Loucy (cell line): ENCODE data around the gene ERCC6L2.

Experiments
- H2AFZ ChIP-seq: fragments of 200-600 bp; sonication (generic); 2 replicates; pipeline ENCODE4 v1.6.0; 2016; ENCODE audit warnings: antibody characterized with exemption, mild to moderate bottlenecking, low read length, moderate library complexity
- H3F3A ChIP-seq: fragments of 200-600 bp; 2 replicates; pipeline ENCODE4 v1.6.0; 2016; ENCODE audit warnings: antibody characterized with exemption, low read depth, mild to moderate bottlenecking
- H3K27me3 ChIP-seq: fragments of 200-600 bp; sonication (generic); 2 replicates; pipeline ENCODE4 v1.6.1; 2014; ENCODE audit warnings: low read length, mild to moderate bottlenecking; ENCODE audit not compliant: insufficient read depth, poor library complexity, severe bottlenecking
- H3K36me3 ChIP-seq: fragments of 200-600 bp; sonication (generic); 2 replicates; pipeline ENCODE4 v1.6.1; 2016; ENCODE audit warnings: low read length; ENCODE audit not compliant: insufficient read depth
- H3K4me1 ChIP-seq: fragments of 200-600 bp; sonication (generic); 2 replicates; pipeline ENCODE4 v1.5.1; 2014; ENCODE audit warnings: low read length, mild to moderate bottlenecking; ENCODE audit not compliant: insufficient read depth, poor library complexity, severe bottlenecking
- H3K4me2 ChIP-seq: fragments of 200-600 bp; sonication (generic); 2 replicates; pipeline ENCODE4 v1.6.0; 2014; ENCODE audit warnings: antibody characterized with exemption, low read length, low read depth, mild to moderate bottlenecking; ENCODE audit not compliant: poor library complexity, severe bottlenecking
- H3K4me3 ChIP-seq: fragments of 200-600 bp; sonication (generic); 2 replicates; pipeline ENCODE4 v1.5.1; 2014; ENCODE audit warnings: low read length, mild to moderate bottlenecking, mixed read lengths; ENCODE audit not compliant: poor library complexity, severe bottlenecking
- H3K79me2 ChIP-seq: fragments of 200-600 bp; sonication (generic); 2 replicates; pipeline ENCODE4 v1.6.1; 2014; ENCODE audit warnings: low read length; ENCODE audit not compliant: insufficient read depth
- H3K9ac ChIP-seq: fragments of 200-600 bp; sonication (generic); 2 replicates; pipeline ENCODE4 v1.6.0; 2014; ENCODE audit warnings: mild to moderate bottlenecking, low read depth, low read length, moderate library complexity; ENCODE audit not compliant: poor library complexity, severe bottlenecking
- H3K9me2 ChIP-seq: fragments of 200-600 bp; sonication (generic); replicated peaks from 2 replicates; pipeline ENCODE4 v1.6.1; 2016; ENCODE audit warnings: low read depth, low read length, mixed read lengths
- H3K9me3 ChIP-seq: fragments of 200-600 bp; sonication (generic); 2 replicates; pipeline ENCODE4 v1.6.1; 2014; ENCODE audit warnings: mild to moderate bottlenecking, antibody characterized with exemption, low read length, low read depth; ENCODE audit not compliant: insufficient read depth
- H4K20me1 ChIP-seq: fragments of 200-600 bp; sonication (generic); 2 replicates; pipeline ENCODE4 v1.6.0; 2014; ENCODE audit warnings: antibody characterized with exemption, low read length, mild to moderate bottlenecking; ENCODE audit not compliant: insufficient read depth, poor library complexity, severe bottlenecking
- CTCF ChIP-seq: fragments of 200-600 bp; sonication (generic); conservative IDR thresholded peaks from 2 replicates; pipeline ENCODE4 v1.5.1; 2014; ENCODE audit warnings: mild to moderate bottlenecking, antibody characterized with exemption, low read length
- EZH2phosphoT487 ChIP-seq: fragments of 200-600 bp; IDR thresholded peaks from 2 replicates; pipeline ENCODE4 v1.6.1; 2018; ENCODE audit warnings: antibody characterized with exemption, mild to moderate bottlenecking, moderate library complexity, borderline replicate concordance

The ERCC6L2 gene

DNA sequence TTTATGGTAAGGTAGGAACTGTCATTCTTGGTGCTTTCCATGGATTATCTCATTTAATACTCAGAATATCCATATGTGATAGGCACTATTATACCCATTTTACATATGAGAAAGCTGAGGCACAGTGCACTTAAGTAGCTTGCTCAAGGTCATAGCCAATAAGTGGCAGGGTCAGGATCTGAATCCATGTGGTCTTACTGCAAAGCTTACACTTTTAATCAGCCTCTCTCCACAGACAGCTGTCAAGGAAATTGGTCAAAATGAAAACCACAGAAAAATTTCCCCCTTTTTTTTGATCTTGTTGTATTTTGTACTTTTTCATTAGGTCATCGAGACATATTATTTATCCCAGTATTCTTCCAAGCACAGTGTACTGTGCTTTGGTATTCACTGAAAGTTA is 78.5 kb downstream of the ERCC6L2 start:
- Histone ChIP-seq H3F3A (no peaks in the 10 kb centered on the region), H3K9ac (no peak overlapping the region), H2AFZ (no peak overlapping the region), H3K4me2 (no peak overlapping the region), H3K4me1 (peaks cover 3% of the 10 kb centered on the region), H4K20me1 (no peaks in the 10 kb centered on the region), H3K9me2 (no peaks in the 10 kb centered on the region), H3K9me3 (peaks cover 11% of the 10 kb centered on the region), H3K4me3 (no peak overlapping the region), H3K27me3 (no peaks in the 10 kb centered on the region), H3K36me3 (peaks cover 24% of the 10 kb centered on the region), H3K79me2 (no peaks in the 10 kb centered on the region)
- no peak for TF ChIP-seq EZH2phosphoT487
- TF ChIP-seq CTCF = no peak

GRCh38 chr9:95954940-95955339 is 79.4 kb downstream of the ERCC6L2 start:
- no peaks in the 10 kb centered on the region for H3K9me2 ChIP-seq
- no peaks in the 10 kb centered on the region for H4K20me1 ChIP-seq
- TF ChIP-seq CTCF (no peak), EZH2phosphoT487 (no peak)
- no peak overlapping the region for H3K4me2 ChIP-seq
- no peaks in the 10 kb centered on the region for H3F3A ChIP-seq
- no peak overlapping the region for H3K9ac ChIP-seq
- no peak overlapping the region for H3K4me3 ChIP-seq
- H3K27me3 ChIP-seq = no peaks in the 10 kb centered on the region
- H3K79me2 ChIP-seq = no peaks in the 10 kb centered on the region
- no peak overlapping the region for H2AFZ ChIP-seq
- H3K36me3 ChIP-seq = peaks cover 24% of the 10 kb centered on the region
- peaks cover 14% of the 10 kb centered on the region for H3K9me3 ChIP-seq
- H3K4me1 ChIP-seq = peaks cover 3% of the 10 kb centered on the region

DNA sequence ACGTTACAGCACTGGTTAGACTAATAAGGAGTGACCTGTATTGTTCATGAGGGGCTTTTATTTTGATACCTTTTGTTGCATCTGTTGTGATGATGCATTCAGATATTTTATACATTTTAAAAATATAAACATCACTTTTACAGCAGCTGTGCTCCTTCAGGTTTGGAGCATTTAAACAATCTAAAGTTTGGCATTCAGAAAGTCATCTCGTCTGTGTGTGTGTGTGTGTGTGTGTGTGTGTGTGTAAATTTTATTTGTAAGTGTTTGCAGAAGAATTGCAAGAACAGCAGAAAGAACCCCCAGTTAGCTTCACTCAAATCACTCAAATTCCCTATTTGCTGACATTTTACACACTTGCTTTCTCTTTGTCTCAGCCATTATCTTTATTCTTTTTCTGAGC is 87.4 kb downstream of the ERCC6L2 start:
- Histone ChIP-seq H3K36me3 (peaks cover 6% of the 10 kb centered on the region; the same call in 1 of the 2 replicates), H3F3A (no peaks in the 10 kb centered on the region), H3K4me3 (no peak overlapping the region), H3K9ac (no peak overlapping the region), H3K27me3 (no peaks in the 10 kb centered on the region), H4K20me1 (no peaks in the 10 kb centered on the region), H2AFZ (no peak overlapping the region), H3K9me3 (0 out of 2 replicates have a peak, but pooled peaks cover 4% of the 10 kb centered on the region), H3K4me2 (no peak overlapping the region), H3K4me1 (no peaks in the 10 kb centered on the region), H3K79me2 (no peaks in the 10 kb centered on the region), H3K9me2 (no peaks in the 10 kb centered on the region)
- no peak for TF ChIP-seq CTCF
- no peak for TF ChIP-seq EZH2phosphoT487
